Activated CD4-positive, alpha-beta T cell treated with anti-CD3 and anti-CD28 coated beads, Interleukin-2, Interleukin-6, amounts not matched to agents 100 ng/mL and 50 ng/mL, durations not matched to agents 16 hours and 8 hours (primary cell): ENCODE measurements around the gene GFPT2.

Source experiments
- DNase-seq: peaks from one replicate; pipeline ENCODE4 v3.0.0-alpha.2; 2020

Gene GFPT2

DNA sequence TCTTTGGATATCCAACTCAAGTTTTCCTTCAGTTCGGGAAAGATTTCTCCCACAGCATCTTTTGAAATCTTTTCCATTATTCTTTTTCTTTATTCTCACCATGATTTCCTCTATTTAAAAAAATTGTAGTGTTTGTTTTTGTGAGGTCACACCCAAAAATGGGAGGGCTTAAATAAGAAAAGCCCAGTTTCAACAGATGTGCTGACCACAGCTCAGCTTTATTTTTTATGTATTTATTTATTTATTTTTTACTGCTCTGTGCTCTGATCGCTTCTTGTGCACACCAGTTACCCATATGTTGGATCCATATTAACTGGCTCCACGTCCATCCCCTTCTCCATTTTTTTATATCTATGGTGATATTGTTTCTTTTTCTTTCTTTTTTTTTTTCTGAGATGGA, 20.3 kb downstream of the GFPT2 start:
- DNase-seq, result no peak

DNA sequence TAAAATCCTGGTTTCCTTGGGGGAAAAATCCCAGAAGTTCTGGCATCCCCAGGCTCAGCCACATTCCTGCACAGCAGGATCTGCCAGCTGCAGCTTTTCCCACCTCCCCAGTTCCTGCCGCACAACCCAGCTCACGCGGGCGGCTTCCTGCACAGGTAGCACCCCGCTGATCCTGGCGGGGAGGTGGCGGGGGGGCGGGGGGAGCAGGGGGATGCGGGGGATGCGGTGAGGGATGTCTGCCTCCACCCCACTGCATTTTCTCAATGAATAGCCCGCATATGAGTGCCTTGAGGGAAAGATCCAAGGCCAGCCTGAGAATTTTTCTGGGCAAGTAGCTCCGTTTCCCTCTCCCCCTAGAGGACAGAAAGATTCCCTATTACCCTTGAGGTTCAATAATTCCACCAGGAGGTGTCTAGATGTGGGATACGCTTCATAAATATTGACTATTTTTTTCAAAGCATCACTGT, 21.1 kb downstream of the GFPT2 start:
- no peak for DNase-seq

DNA sequence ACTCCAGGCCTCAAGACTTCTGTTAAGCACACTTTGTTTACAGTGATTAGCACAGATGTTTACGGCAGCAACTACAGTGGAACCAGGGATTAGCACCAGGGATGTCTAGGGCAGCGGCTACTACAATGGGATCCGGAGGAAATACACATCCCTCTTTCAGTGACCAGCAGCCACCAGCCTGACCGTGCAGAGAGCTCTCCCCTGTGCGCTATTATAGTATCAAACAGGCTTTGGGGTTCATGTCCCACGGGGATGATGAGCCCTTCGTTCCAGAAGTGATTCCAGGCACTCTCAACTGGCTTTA, 21.5 kb downstream of the GFPT2 start:
- no peak for DNase-seq

DNA sequence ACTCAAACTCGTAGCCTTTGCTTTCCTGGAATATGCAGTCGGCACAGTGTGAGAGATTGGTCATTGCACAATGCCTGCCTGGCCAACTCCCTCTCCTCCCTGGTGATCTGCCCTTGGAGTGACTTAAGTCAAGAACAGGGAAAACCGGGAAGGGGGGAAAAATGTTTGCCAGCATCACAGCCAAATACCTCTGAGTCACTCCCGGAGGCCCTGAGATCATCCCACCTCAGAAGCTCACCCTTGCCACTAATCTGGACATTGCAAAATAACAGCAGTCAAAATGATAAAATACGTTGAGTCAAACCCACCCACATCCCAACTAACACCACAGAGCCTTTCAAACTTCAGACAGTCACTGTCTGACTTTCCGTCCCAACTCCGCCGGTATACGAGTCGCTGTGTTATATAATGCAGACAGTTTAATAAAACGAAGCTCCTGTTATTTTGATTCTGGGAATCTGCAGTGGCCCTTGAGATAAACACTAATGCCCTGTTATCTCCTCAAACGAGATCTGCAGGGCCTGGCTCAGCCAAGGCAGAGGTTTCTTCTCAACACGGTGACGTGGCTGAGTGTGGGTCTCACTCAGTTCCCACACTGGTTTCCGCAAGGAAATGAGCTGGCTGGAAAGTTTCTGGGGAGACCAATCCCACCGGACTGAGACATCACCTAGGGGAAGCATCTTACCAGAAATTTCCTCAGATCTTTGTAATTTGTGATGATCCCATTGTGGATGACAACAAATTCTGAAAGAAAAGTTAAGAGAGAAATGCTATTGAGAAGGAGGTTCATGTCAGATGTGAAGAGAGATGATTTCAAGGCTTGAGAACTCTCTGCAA, 22.1 kb downstream of the GFPT2 start:
- no peak for DNase-seq

DNA sequence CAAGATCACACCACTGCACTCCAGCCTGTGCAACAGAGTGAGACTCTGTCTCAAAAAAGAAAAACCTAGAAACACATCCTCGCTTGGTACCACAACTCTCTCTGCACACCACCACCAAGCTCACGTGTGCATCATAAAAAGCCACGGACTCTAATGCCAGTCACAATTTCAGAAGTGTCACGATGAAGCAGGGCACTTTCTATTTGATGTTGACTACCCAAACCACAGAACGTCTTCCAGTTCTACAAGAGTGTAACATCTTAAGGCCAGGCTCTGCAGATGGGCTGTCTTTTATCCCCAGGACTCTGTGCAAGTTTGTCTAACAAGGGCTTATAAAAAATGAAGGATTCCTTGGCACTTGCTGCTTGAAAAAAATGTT, 22.9 kb downstream of the GFPT2 start:
- DNase-seq, result peak; percentile 20

DNA sequence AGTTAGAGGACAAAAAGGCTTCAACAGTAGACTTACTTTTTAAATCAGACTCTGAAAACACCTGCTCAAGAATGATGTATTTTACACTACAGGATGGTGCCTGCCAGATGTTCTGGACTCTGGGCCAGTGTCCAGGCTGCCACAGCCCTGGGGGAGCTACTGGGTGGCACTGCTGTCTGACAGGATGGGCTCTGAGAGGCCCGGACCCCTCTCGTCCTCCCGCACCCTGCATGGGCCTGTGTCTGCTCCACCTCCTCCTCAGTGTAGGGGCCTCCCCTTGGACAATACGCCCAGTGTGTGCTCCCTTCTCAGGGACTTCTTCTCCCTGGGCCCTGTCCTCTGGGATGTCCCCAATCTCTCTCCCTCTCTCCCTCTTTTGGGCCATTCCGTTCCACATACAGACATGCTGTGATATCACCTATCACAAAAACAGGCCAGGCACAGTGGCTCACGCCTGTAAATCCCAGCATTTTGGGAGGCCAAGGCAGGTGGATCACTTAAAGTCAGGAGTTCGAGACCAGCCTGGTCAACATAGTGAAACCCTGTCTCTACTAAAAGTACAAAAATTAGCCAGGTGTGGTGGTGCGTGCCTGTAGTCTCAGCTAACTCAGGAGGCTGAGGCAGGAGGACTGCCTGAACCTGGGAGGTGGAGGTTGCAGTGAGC, 23.4 kb downstream of the GFPT2 start:
- DNase-seq, result no peak

DNA sequence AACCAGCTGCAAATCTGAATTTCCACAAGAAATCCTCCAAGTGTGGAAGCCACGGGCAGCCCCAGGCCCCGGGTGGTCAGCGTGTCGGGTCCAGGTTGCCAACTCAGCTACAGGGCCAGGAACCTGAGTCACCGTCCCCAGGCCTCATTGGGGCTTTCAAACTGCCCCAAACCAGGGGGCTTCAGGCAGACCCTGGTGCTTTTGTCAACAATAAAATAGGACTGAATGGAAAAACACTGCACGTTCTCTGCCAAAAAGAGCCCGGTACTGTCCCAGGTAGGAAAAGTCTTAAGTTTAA, 24.0 kb downstream of the GFPT2 start:
- DNase-seq, result no peak

DNA sequence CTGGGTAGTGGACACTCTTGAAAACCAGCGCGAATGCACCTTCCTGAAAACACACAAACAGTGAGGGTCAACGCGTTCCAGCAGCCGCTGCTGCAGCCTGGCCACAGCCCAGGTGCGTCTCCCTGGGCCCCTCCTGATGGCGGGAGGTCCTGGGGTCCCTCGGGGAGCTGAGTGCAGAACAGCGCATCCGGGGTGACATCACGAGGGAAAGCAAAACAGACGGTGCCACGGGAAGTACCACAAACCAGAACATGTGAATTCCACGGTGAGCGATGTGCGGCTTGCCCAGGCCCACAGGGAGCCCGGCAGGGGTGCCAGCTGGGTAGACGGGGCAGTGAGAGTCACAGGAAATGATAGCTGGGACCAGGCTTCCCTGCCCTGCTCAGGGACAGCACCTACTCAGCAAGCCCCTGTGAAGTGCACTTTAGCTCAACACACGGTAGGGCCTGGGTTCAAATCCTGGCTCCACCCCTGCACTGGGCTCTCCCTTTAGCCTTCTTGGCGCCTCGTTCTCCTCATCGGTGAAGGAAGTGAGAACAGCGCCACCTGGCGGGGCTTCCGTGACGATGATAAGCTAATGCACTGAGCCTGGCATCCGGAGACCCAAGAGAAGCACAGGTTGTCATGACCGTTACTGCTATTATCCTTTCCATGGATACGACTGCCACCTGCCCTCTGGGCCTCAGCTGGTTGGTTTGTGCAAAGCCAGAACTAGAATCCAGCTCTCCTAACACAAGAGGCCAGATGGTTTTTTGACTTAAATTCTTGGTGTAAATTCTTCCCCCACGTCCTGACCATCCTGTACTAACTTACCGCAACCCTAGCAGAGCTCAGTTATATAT, 24.6 kb downstream of the GFPT2 start:
- DNase-seq, result peak; percentile 88

DNA sequence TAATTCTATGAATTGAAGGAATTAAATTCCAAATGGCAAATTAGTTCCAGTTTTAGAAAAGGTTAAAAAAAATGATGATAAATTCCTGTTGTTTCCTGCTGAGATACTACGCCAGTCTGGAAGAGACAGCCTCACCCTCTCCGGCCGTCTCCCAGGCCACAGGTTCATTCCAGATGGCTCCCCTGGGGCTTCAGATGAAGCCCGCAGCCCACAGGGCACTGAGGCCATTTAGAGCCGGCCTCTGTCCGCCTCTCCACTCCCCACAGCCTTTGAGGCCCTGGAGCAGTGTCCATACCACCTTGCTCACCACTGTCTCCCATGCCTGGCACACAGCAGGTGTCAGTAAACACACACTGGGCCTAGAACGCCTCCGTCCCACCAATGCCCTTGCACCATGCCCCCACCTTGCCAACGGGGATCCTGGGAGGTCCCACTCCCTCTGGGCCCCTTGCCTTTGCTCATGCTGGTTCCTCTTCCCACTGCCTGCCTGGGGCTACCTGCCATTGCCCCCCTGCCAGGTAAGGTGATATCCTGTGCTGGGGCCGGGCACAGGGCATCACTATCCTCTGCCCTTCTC, 26.1 kb downstream of the GFPT2 start:
- no peak for DNase-seq

DNA sequence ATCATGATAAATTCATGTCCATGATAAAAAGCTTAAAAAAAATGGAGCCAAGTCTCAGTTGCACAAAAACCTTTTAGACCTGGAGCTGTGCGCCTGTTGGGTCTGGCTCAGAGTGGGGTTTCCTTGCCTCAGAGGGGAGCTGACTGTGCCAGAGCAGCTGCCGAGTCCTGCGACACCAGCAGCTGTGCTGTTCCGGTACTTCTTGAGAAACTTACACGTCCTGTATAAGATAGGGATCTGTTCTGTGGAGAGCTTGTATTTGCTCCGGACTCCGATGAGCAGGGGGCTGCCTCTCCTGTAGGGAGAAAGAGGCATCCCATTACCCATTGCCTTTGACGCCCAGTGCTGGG, 28.6 kb downstream of the GFPT2 start:
- DNase-seq, result no peak

DNA sequence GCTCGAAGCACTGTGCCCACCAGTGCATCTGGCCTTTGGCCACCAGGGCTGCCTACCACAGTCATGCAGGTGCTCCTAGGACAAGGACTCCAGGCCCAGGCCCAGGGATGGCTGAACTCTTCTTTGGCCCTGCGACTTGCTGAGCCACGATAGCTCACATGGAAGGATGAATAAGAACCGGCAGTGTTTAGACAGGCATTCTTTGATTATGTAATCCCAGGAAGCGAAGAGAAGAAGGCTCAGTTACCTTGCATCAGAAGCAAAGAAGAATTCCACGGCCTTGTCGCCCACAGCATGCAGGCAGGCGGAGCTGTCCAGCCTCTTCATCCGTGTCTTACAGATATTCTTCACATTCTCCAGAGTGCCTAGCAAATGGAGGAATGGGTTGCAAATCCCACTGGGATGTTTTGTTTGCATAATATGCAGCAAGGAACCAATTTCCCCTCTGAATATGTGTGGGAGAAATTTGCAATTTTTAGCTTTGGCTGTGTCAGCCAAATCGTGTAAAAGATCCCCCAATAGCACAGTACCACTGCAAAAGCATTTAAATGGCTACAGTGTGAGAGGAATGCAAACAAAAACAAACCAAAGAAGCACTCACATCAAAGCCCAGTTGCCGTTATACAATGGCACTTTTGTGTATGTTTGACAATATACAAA, 29.1 kb downstream of the GFPT2 start:
- DNase-seq, result no peak

DNA sequence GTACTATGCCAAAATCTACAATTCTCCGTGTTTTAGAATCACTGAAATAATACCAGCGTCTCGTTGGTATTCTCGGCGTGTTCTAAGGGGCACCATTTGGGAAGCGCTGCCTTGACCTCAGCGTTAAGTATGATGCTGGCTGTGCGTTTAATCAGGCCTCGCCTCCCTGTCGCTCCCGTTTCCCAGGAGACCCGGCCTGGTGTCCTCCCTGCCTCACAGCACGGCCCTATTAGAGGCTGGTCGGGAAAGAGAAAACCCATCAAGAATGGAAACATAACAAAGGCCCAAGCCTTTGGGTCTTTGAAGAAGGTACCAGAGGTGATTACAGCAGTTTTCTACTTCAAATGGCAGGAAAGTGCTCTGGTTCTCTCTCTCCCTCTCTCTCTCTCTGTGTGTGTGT, 30.0 kb downstream of the GFPT2 start:
- DNase-seq, result no peak

DNA sequence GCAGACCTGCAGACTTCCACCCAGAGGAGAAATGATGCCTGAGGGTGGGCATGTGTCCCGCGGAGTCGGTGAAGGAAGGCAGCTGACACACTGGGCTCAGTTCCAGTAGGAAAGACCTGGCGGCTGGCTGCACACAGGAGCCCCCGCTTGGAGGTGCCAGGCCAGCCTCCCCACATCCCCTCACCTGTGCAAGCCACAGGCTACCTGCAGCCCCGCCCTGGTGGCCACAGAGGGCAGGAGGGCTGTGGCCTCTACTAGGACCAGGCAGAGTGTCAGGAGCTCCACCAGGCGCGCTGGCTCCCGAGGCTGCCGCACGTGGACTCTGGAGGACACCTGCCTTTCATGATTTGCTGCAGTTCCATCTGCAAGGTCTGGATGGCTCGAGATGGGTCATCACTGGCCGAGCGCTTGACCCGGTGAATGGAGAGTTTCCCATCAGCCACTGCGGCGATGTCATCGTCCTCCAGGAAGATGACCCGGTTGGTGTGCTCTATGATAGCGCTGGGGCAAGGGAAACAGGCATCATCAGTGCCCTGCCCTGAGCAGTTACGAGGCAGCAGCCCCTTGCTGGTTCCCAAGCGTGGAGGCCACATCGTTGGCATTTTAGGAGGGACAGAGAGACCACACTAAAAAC, 34.6 kb downstream of the GFPT2 start:
- DNase-seq, result no peak

DNA sequence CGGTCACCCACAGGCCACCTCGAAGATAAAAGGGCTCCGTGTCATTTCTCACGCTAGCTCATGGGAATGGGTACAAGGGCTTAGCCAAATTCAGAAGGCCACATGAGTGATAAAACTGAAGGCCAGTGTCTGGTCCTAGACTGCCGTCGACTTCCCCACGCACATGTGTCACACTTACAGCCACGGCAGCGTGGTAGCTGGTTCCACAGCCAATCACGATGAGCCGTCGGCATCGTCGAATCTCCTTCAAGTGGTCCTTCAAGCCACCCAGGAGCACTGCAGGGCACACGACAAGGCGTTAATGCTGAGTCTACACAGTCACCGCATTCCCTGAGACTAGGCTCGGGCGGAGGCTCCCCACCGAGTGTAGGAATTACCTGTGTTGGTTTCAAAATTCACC, 36.5 kb downstream of the GFPT2 start:
- DNase-seq, result no peak

DNA sequence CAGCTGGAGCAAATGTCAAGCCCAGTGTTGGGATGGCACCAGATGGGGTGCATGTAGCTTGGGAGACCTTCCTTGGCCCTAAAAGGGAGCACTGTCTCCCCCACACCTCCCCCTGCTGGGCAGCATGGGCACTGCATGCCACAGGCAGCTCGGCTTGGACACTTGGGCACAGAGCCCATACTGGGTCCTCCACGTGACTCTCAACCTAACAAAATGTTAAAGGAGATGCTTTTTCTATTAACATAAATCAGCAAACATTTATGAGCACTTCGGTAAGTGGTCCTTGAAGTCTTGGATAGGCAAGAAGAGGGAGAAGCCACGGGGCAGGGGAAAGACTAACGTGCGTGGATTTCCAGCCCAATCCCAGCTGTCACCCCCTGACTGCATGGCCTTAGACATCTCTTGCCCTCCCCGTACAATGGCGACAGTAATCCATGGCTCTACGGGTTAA, 37.3 kb downstream of the GFPT2 start:
- peak; percentile 82 for DNase-seq

DNA sequence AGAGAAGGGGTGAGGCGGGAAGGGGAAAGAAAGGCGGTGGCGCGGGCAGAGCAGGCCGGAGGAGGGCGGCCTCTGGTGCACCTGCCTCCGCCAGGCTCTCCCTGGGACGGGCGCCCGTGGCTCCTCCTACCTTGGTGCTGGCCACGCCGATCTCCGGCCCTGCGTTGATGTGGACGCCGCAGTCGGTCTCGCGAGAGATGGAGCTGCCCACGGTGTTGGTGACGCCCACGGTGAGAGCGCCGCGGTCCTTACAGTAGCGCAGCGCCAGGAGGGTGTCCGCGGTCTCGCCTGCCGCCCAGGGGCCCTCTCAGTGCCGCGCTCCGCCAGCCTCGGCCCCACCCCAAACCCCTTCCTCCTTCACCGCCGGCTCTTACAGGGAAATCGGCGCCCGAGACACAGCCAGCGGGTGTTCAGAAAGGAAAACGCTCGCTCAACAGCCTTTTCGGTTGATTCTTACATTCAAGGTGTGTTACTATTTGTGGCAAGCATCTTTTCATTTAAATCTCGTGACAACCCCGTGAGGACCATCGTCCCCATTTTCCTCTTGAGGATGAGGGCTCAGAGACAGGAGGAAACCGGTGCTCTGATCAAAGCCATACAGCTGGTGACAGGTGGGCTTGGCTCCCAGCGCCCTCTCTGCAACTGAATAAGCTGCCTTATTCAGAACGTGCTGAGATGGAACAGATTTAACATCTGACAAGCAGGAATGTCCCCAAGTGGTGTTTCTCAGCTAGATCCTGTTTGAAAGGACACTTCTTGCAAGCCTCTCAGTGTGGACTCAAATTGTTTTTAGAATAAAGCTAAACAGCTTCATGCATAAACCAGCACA, 39.2 kb downstream of the GFPT2 start:
- DNase-seq, result peak; percentile 82

DNA sequence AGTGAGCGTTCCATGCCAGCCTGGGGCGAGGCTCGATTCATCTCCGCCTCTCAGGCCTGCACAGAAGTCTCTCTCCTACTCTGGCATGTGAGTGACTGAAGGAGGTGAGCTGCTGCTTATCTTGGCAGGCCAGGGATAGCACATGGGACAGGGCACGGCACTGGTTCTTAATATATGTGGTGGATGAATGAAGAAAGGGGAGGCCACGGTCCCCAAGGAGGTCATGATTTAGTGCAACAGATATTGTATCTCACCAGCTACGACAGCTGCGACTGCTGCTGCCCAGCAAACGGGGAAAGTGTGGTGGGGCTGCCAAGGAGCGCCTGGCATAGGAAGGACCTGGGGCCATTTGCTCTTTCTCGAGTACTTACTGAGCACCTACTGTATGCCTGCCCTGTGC, 41.9 kb downstream of the GFPT2 start:
- no peak for DNase-seq

DNA sequence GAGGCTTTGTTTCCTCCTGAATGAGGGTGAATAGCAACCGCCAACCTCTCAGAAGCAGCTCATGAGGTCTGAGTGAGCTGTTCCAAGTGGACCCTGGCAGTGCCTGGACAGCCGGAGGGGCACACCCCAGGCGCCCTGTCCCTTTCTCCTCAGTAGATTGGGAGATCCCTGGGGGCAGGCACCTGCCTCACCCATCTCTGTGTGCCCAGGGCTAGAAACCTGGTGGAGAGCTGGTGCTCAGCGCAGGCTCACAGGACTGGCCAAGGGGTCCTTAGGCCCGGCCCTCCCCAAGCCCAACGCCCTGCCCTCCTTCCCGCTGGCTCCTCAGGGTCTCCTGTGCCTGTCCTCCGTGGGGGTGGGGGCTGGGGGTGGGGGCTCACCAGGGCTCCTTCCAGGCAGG, 46.3 kb downstream of the GFPT2 start:
- no peak for DNase-seq

DNA sequence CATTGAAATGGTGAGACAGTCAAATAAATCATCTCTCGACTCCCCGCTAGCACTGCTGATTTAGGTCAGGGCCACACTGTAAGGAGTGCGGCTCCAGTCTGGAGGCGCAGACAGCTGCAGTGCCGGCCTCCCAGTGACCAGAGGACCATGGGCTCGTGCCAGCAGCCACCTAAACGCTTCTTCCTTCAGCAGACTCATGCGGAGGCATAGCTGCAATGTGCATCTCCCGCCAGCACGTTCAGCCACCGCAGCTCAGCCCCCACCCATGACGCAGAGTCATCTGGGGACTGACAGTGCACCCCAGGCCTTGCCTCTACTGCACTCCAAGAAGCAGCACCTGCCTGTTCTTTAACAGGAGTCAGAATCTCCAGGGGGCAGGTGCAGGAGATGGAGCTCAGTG, 47.7 kb downstream of the GFPT2 start:
- DNase-seq, result no peak

DNA sequence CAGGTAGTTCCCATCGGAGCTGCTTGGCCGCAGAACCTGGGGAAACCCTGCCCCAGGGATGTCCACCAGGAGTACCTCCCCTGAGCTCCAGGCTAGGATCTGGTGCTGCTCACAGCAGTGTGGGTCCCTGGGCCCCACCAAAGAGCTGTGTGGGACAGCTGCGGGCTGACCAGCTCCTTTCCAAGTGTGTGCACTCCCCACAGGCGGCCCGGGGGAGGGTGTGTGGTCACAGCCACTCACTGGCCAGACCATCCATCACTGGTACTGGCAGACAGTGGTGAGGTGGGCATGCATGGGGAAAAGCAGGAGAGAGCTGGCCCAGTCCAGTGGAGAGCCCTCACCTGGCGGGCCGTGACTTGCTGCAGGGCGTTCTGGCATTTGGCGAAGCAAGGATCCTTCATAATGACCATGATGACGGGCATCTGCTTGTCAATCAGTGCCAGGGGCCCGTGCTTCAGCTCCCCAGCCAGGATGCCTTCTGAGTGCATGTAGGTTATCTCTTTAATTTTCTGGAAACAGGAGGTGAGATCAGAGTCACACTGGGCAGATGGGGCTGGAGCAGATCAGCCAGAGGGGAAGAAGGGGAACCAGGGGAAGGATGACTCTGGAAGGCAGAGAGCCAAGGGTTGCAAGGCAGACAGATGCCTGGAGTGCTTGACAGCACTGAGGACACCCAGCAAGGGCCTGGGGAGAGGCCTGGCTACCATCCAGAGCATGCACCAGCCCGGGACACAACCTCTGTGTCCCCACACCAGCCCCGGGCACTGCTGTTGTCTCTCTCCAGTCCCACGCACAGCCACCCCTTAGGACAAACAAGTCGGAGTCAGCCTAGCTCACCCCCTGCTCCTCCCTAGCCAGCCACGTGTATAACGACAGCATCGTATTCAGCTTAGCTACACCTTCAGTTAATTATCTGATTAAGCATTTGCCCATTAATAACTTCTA, 48.4 kb downstream of the GFPT2 start:
- DNase-seq, result no peak

DNA sequence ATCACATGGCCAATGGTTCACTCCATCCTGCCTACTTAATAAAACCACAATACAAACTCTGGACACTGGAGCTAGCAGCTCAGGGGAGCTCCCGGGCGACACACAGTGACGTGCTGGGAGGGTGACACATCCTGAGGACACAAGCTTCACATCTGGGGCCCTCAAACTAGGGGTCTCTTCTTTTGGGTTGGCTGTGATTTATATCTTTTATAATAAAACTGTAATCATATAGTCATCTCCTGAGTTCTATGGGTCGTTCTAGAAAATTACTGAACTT, 49.2 kb downstream of the GFPT2 start:
- DNase-seq, result no peak
